Adipose tissue (tissue), 3 donors: ENCODE data around the gene MAP3K7. TPM values are rescaled to one million over a fixed set of nuclear protein-coding genes. Genes with fewer than 3 reads are reported as not detected.

Experiments used
- H3K27ac ChIP-seq: one replicate; pipeline ENCODE4 v1.5.1; 2013; ENCODE audit warnings: low read depth, low read length
- WGBS, 3 donors: extraction: QIAGEN DNeasy Blood & Tissue Kit; methylation state at CpG; one replicate each; pipeline ENCODE4 v1.1.7; 2013; 5-methylcytosine and 5-hydroxymethylcytosine counted together
- polyA plus RNA-seq, 3 donors: library from polyadenylated mRNA; stranded (reverse); fragments of 200-250 nt; gene quantifications; one replicate each; pipeline ENCODE4 v1.2.3, GENCODE V29; 2013
- donor health status: healthy with polysubstance abuse.
- donor health status: Bipolar disorder and iron deficiency.
- donor health status: healthy.

Gene MAP3K7
- polyA plus RNA-seq, 3 donors, result 4.5 to 14.5 (median 10.1) TPM

- 53 to 58% (median 57%) methylated on average over 7 of the region's 7 CpGs for WGBS, 3 donors
These were observed 92.6 kb downstream of the MAP3K7 start for GRCh38 chr6:90494067-90494780.

GRCh38 chr6:90493332-90493731 is 93.5 kb downstream of the MAP3K7 start:
- WGBS, 3 donors, result 50 to 75% (median 52%) methylated on average over 2 of the region's 2 CpGs
- H3K27ac ChIP-seq, result no peak overlapping the region

More at GRCh38 chr6:90494067-90494780, 92.6 kb downstream of the MAP3K7 start:
- no peak overlapping the region for H3K27ac ChIP-seq

GRCh38 chr6:90492798-90493197 is 94.1 kb downstream of the MAP3K7 start:
- 88 to 97% (median 97%) methylated on average over 6 of the region's 6 CpGs for WGBS, 3 donors
- H3K27ac ChIP-seq, result no peak overlapping the region

- WGBS, 3 donors, result 54 to 76% (median 71%) methylated on average over 1 of the region's 1 CpG
- no peak overlapping the region for H3K27ac ChIP-seq
These were observed 94.5 kb downstream of the MAP3K7 start for GRCh38 chr6:90492369-90492768.

GRCh38 chr6:90490030-90490716 is 96.7 kb downstream of the MAP3K7 start:
- H3K27ac ChIP-seq, result no peak overlapping the region
- 57 to 68% (median 64%) methylated on average over 4 of the region's 4 CpGs for WGBS, 3 donors

- H3K27ac ChIP-seq, result no peak overlapping the region
These were observed 98.1 kb downstream of the MAP3K7 start for GRCh38 chr6:90488816-90489215.

- 63 to 80% (median 74%) methylated on average over 4 of the region's 4 CpGs for WGBS, 3 donors
- no peak overlapping the region for H3K27ac ChIP-seq
These were observed 101.1 kb downstream of the MAP3K7 start for GRCh38 chr6:90485635-90486277.

- 46 to 80% (median 79%) methylated on average over 5 of the region's 5 CpGs for WGBS, 3 donors
- no peak overlapping the region for H3K27ac ChIP-seq
These were observed 102.0 kb downstream of the MAP3K7 start for GRCh38 chr6:90484903-90485302.

- H3K27ac ChIP-seq, result no peak overlapping the region
- whole genome bisulfite sequencing, 3 donors, result 54 to 76% (median 74%) methylated on average over 3 of the region's 3 CpGs
These were observed 102.5 kb downstream of the MAP3K7 start for GRCh38 chr6:90484385-90484784.

GRCh38 chr6:90483956-90484355 is 102.9 kb downstream of the MAP3K7 start:
- 87 to 92% (median 90%) methylated on average over 9 of the region's 9 CpGs for WGBS, 3 donors
- no peak overlapping the region for H3K27ac ChIP-seq

GRCh38 chr6:90483116-90483839 is 103.6 kb downstream of the MAP3K7 start:
- WGBS, 3 donors, result 80 to 92% (median 87%) methylated on average over 8 of the region's 8 CpGs
- H3K27ac ChIP-seq, result no peak overlapping the region

- H3K27ac ChIP-seq, result no peak overlapping the region
- 78 to 91% (median 81%) methylated on average over 4 of the region's 4 CpGs for WGBS, 3 donors
These were observed 106.2 kb downstream of the MAP3K7 start for GRCh38 chr6:90480666-90481065.

GRCh38 chr6:90479603-90479926 is 107.3 kb downstream of the MAP3K7 start:
- 83 to 89% (median 83%) methylated on average over 1 of the region's 1 CpG for WGBS, 3 donors

GRCh38 chr6:90478789-90479602 is 107.9 kb downstream of the MAP3K7 start:
- no peak overlapping the region for H3K27ac ChIP-seq
- 39 to 43% (median 42%) methylated on average over 15 of the region's 15 CpGs for WGBS, 3 donors

More at GRCh38 chr6:90479603-90479926, 107.3 kb downstream of the MAP3K7 start:
- H3K27ac ChIP-seq, result no peak overlapping the region

- H3K27ac ChIP-seq, result no peak overlapping the region
- 86 to 93% (median 88%) methylated on average over 4 of the region's 4 CpGs for WGBS, 3 donors
These were observed 108.6 kb downstream of the MAP3K7 start for GRCh38 chr6:90478278-90478677.

GRCh38 chr6:90477366-90477765 is 109.5 kb downstream of the MAP3K7 start:
- 82 to 89% (median 87%) methylated on average over 4 of the region's 4 CpGs for WGBS, 3 donors

GRCh38 chr6:90472716-90473115 is 114.2 kb downstream of the MAP3K7 start:
- WGBS, 3 donors, result 74 to 83% (median 79%) methylated on average over 9 of the region's 9 CpGs
- no peak overlapping the region for H3K27ac ChIP-seq

More at GRCh38 chr6:90477366-90477765, 109.5 kb downstream of the MAP3K7 start:
- H3K27ac ChIP-seq, result no peak overlapping the region

GRCh38 chr6:90471263-90471662 is 115.6 kb downstream of the MAP3K7 start:
- no peak overlapping the region for H3K27ac ChIP-seq
- WGBS, 3 donors, result 59 to 67% (median 62%) methylated on average over 4 of the region's 4 CpGs
